Amniotic stem cell (primary cell): ENCODE measurements around the gene KRT34.
"Not testable (repeated sequence)": the region's sequence is repeated elsewhere in the genome, so short reads cannot be mapped to it uniquely, and the experiment has no call there.

Source experiments
- DNase-seq: peaks from one replicate; lab custom pipeline; 2025; lab: John Stamatoyannopoulos, UW

Gene KRT34

DNA sequence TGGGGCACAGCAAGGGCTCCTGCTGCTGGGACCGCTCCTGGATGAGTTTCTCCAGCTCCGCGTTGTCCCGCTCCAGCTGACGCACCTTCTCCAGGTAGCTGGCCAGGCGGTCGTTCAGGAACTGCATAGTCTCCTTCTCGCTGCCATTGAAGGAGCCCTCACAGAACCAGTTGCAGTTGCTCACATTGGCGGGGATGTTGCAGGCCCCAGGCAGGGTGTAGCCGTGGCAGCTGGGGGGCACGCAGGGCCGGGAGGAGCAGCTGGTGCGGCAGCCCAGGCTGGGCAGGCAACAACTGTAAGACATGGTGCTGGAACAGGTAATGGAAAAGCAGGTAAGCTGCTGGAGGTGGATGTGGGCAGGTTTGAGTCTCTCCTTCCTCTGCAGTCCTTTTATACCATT lies at the start of gene KRT34:
KRT34 (minus strand) TSS at position 364 of the 400 bp plus-strand sequence; CDS start at position 304, 60 bp downstream.
- not testable (repeated sequence) for DNase-seq

DNA sequence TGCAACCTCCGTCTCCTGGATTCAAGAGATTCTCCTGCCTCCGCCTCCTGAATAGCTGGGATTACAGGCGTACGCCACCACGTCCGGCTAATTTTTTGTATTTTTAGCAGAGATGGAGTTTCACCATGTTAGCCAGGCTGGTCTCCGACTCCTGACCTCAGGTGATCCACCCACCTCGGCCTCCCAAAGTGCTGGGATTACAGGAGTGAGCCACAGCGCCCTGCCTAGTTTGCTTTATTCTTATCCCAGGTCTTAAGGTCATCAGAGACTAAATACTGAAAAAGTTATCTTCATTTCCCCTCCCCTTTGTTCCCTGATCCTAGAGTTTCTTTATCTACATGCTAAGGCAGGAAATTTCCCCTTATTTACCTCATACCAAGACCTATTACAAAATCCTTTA lies 48.3 kb upstream of the KRT34 start:
- DNase-seq, result not testable (repeated sequence)

GRCh38 chr17:41429667-41430066 lies 47.6 kb upstream of the KRT34 start:
- no peak for DNase-seq

DNA sequence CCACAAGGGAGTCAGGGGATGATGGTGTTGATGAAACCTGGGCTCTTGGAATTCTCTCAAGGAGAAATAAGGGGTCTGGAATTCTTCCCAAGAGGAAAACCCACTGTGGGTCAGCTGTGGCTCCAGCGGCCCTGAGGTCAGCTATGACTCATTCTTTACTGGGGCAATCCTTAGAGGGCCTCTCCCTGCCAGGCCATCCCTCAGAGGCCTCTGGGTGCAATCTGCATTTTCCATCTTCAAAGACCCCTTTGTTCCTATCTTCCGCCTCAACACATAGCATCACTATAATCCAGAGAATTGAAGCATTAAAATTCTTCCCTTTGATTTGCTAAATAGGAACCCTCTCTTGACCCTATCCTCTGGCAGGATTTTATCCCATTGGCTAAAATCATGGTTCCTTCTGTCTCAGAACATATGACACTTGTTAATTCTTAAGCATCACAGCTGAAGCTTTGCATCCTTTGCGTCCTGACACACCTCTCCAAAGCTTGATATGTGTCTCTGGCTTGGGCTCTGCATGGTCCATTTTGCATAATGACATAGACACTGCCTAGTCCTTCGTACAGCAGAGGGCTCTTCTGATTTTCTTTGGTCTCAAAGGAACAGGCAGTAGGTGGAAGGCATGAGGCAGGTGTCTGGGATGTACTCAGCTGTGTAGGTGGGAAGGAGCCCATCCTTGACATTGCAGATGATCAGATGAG lies 46.6 kb upstream of the KRT34 start:
- no peak for DNase-seq

GRCh38 chr17:41424111-41424635 lies 42.1 kb upstream of the KRT34 start, which contains the start of gene KRT37:
Gene KRT37, minus strand, starts transcription at chr17:41424585. Its CDS starts 62 bp downstream, at chr17:41424523.
- DNase-seq, result no peak

- DNase-seq, result not testable (repeated sequence)
Observed at GRCh38 chr17:41422586-41422985, 40.5 kb upstream of the KRT34 start.

DNA sequence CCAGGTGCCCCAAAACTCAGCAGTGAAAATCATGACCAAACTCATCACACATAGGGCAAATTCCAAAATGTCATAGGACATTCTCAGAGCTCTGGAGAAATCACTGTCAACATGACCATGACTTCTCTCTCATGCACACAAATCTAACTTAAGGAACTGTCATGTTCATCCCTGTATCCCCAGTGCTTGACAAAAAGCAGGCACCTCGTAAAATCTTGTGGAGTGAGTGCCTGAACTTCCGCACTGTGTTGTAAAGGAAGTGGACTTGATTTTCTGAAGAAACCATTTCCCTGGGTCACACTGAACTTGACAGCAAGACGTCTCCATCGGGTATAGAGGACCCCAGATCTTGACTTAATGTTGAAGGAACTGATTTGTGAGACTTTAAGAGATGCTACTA lies 39.5 kb upstream of the KRT34 start:
- DNase-seq, result no peak

GRCh38 chr17:41421116-41421515 lies 39.0 kb upstream of the KRT34 start:
- DNase-seq, result no peak

DNA sequence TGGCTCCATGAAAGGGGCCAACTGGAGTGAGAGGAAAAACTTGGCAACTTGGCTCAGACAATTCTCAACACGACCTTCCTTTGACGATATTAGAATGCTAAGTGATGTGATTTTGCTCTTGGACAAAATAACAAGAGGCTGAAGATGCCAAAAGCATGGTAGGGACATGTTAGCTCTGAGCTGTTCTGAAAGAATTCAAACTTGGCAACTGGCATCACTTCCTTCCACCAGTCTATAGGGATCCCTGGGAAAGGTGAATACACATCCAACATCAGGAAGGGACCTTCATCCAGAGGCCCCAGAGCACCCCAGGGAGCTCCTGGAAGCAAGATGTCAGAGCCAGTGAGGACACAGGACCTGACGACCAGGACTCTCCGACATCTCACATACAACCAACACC lies 38.0 kb upstream of the KRT34 start:
- no peak for DNase-seq

- no peak for DNase-seq
Observed at GRCh38 chr17:41419716-41420115, 37.6 kb upstream of the KRT34 start.

DNA sequence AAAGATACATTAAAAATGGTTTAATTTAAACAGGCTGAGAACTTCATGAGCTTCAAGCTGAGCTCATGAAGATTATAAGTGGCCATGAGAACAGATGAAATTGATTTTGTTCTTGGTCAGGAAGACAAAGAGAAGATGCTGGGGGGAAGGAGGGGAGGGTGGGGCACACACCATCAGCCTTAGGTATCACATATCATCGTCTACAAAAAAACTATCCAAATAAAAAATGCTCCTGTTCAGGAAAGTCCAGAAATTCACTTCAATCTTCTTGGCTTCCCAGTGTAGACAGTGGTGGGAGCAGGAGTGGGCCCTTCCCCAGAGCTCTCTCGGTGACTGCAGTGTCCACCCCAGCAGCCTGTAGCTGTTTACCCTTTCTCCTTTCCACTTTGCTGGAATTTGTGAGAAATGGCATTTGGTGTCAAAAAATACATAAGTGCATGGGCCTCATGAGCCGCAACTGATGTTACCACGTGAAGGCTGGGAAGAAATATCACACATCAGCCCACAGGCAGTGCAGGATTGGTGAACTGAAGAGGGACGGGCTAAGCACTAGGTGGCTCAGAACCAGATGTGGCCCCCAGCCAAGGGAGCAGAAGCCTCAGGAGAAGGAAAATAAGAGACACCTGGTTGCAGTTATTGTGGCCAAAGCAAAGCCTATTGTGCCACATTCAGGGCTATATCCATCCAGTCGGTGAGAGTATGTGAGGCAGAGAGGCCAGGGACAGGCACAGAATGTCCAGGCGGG lies 36.2 kb upstream of the KRT34 start:
- no peak for DNase-seq

GRCh38 chr17:41417576-41418015 lies 35.5 kb upstream of the KRT34 start:
- no peak for DNase-seq

DNA sequence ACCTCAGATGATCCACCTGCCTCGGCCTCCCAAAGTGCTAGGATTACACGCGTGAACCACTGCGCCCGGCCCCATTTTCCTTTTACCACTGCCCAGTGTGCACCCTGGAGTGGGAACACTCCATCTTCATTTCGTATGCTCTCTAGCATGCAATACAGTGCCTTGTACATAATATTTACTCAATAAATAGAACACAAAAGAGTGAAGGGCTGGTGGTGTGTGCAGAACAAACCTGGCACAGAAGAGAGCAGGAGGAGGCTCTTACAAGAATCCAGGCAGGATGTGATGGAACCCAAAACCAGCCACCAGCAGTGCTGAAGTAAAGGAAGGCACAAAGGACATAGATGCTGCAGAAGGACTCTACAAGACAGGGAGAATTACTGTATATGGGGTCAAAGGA lies 35.0 kb upstream of the KRT34 start:
- DNase-seq, result no peak

DNA sequence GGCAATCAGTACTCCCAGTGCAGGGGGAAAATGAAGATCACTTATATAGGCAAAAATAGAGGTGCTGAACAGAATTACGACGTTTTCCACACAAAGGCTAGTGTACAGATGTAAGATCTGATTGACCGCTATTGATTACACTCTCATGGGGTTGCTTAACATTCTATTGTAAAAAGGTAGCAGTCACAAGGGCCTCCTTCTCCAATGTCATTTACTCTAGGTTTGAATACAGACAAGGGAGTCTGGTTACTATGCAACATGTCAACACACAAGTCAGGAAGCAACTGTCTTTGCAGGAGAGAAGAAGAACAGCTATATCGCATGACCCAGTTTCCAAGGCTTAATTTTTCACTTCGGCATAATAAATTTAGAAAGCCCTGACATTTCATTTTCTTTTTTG lies 34.4 kb upstream of the KRT34 start:
- no peak for DNase-seq

DNA sequence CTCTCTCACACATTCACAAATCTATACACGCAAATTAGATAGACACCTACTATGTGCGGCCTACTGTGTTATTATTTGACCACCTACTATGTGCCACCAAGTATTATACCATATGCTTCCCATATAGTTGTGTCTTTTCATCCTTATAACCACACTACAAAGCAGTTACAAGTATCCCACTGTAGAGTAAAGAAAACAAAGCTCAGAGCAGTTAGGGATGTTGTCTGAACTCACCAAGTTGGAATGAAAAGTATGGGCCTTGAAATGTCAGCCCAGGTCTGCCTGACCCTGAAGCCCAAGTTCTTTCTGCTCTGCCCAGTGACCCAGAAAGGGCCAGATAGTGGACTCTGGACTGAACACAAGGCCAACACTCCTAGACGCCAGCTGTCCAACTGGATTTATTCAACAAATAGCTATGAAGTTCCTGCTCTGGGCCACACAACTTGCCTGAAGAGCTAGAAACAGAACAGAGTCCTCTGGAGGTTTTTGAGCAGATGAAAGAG lies 33.8 kb upstream of the KRT34 start:
- peak; percentile 41 for DNase-seq

DNA sequence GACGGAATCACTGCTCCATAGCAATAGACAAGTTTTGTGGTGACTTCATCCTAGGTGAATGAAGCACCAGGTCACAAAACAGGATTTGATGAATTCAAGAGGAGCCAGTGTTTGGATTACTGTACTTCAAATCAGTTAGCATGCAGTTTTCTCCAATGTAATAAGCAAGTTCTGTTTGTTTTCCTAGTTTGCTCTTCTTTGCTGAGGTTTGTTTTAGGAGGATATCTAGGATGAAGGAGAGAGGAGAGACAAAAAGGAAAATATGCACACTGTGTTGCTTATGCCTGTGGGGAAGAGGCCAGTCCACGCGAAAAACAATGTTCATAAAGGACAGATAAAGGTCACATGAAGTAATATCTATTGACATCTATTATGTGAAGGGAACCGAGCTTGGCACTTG lies 33.3 kb upstream of the KRT34 start:
- no peak for DNase-seq

GRCh38 chr17:41413982-41414381 lies 31.9 kb upstream of the KRT34 start:
- no peak for DNase-seq

DNA sequence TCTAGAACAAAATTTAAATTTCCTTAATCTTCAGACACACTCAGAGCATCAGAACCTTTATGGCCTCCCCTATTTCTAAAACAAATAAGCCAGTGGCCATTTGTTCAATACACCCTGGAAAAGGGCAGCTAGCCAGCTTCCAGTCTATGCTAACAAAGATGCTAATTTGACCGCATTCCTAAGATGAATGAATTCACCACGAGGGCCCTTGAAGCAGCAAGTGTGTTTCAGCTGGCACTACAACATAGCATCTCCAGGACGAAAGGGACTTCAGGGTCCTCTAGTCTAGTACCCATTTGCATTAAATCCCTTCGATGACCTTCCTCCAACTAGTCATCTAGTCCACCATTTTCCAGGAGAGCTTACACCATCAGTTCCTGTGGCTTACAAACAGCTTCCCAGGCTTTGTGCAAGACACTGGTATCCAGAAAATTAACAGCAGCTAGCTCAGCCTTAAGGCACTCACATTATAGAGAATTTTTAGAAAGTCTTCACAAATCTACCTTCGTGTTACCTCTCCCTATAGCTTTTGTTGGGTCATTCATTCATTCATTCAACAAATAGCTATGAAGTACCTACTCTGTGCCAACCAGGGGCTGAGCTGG lies 31.3 kb upstream of the KRT34 start:
- DNase-seq, result no peak

GRCh38 chr17:41411072-41411840 lies 29.1 kb upstream of the KRT34 start:
- DNase-seq, result no peak

- DNase-seq, result no peak
Observed at GRCh38 chr17:41407226-41407625, 25.1 kb upstream of the KRT34 start.

- no peak for DNase-seq
Observed at GRCh38 chr17:41406205-41406604, 24.1 kb upstream of the KRT34 start.
